HCT116 (cell line): Measurements from ENCODE around the gene GIGYF1.

Experiments
- CEBPB ChIP-seq: IDR thresholded peaks from 2 replicates; pipeline ENCODE4 v1.6.1; 2012; ENCODE audit warnings: low read depth
- ZNF274 ChIP-seq: fragments of 200-500 bp; sonication (Bioruptor generic); IDR thresholded peaks from 2 replicates; pipeline ENCODE4 v1.6.1; 2014; ENCODE audit warnings: mild to moderate bottlenecking, low read depth, low read length, inconsistent platforms
- TF ChIP-seq, protein P1 (sequence below), 3 experiments: fragments of 200-600 bp in 1 of 3; sonication (generic) in 1 of 3; IDR thresholded peaks in 2 of 3; conservative IDR thresholded peaks in 1 of 3; 2 replicates each; pipeline ENCODE4 v1.5.1; 2012 to 2017; ENCODE audit warnings: low read depth in 2 of 3, low read length in 2 of 3, antibody characterized with exemption in 1 of 3, borderline replicate concordance in 1 of 3, control low read depth in 1 of 3, mild to moderate bottlenecking in 1 of 3, mixed read lengths in 1 of 3, mixed run types in 1 of 3, moderate library complexity in 1 of 3; ENCODE audit not compliant: insufficient read depth in 1 of 3

DNA sequence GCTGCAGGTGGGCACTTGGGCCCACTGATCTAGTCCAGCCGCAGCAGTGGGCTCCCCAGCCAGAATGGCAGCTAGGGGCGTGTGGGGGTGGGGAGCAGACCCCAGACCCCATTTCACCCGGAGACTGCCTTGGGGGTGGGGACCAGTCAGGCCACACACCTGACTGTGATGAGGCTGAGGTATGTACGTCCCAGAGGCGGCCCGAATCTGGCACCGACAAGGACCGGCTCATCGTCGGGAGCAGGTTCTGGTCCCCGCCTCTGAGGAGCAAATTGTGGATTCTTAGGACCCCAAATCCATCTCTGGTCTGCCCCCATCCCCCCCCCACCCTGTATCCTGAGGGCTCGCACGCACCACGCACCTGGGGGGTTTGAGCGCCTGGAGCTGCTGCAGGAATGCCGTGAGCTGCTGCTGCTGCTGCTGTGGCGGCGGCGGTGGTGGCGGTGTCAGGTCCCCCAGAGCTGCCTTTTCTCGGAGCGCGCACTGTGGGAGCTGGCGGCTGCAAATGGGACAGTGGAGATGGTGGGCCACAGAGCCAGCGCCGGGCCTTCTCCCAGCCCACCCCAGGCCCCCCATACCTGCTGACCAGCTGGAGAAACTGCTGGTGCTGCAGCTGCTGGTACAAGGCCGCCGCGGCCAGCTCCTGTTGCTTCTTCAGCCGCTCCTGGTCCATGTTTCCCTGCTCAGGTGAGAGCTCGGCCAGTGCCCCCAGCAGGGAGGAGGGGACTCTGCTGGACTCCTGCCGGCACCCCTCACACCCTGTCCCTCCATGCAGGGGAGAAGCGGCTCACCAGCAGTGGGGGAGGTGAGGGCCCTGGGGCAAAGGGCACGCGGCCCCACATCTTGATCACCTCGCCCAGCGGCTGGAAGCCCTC lies 10.2 kb downstream of the GIGYF1 start:
- TF ChIP-seq ZNF274 (no peak), CEBPB (no peak)
- TF ChIP-seq, protein P1, sequence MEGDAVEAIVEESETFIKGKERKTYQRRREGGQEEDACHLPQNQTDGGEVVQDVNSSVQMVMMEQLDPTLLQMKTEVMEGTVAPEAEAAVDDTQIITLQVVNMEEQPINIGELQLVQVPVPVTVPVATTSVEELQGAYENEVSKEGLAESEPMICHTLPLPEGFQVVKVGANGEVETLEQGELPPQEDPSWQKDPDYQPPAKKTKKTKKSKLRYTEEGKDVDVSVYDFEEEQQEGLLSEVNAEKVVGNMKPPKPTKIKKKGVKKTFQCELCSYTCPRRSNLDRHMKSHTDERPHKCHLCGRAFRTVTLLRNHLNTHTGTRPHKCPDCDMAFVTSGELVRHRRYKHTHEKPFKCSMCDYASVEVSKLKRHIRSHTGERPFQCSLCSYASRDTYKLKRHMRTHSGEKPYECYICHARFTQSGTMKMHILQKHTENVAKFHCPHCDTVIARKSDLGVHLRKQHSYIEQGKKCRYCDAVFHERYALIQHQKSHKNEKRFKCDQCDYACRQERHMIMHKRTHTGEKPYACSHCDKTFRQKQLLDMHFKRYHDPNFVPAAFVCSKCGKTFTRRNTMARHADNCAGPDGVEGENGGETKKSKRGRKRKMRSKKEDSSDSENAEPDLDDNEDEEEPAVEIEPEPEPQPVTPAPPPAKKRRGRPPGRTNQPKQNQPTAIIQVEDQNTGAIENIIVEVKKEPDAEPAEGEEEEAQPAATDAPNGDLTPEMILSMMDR (IDR thresholded peaks at IDR 0.05 in 2 of 3, conservative IDR thresholded peaks at IDR 0.05 in 1 of 3; ENCODE audit: borderline replicate concordance in 1 of 3, insufficient read depth in 1 of 3, low read depth in 2 of 3, low read length in 2 of 3) = no peak
